Naive B cell (primary cell): ENCODE measurements around the gene DNMT3L. TPM values are rescaled to one million over a fixed set of nuclear protein-coding genes. Genes with fewer than 3 reads are reported as not detected.
"Not testable (repeated sequence)": the region's sequence is repeated elsewhere in the genome, so short reads cannot be mapped to it uniquely, and the experiment has no call there.

Source experiments
- ATAC-seq, 2 donors: fragments of 150-1000 bp; cut with Tn5 transposase; 2 replicates each; pipeline ENCODE4 v1.10.0; 2021; ENCODE audit warnings: low read depth in 2 of 2, mild to moderate bottlenecking in 2 of 2, moderate library complexity in 2 of 2
- DNase-seq: peaks from one replicate; pipeline ENCODE4 v3.0.0; 2022
- H3K27ac Mint-ChIP-seq, 6 donors: one replicate each; pipeline ENCODE4 v1.8.0; 2020 to 2022; ENCODE audit warnings: mild to moderate bottlenecking in 6 of 6, mixed read lengths in 6 of 6, moderate library complexity in 5 of 6, inconsistent platforms in 2 of 6
- H3K27me3 Mint-ChIP-seq, 3 donors: one replicate each; pipeline ENCODE4 v1.8.0; 2021 to 2022; ENCODE audit warnings: mixed read lengths in 3 of 3, mild to moderate bottlenecking in 1 of 3
- H3K36me3 Mint-ChIP-seq, 2 donors: one replicate each; pipeline ENCODE4 v1.8.0; 2020 to 2022; ENCODE audit warnings: mixed read lengths in 2 of 2, inconsistent platforms in 1 of 2, mild to moderate bottlenecking in 1 of 2
- H3K4me1 Mint-ChIP-seq, 3 donors: one replicate each; pipeline ENCODE4 v1.8.0; 2020 to 2022; ENCODE audit warnings: mixed read lengths in 3 of 3, inconsistent platforms in 1 of 3, mild to moderate bottlenecking in 1 of 3, moderate library complexity in 1 of 3
- H3K4me3 Mint-ChIP-seq, 8 donors: one replicate each; pipeline ENCODE4 v1.8.0; 2020 to 2022; ENCODE audit warnings: mild to moderate bottlenecking in 8 of 8, mixed read lengths in 8 of 8, moderate library complexity in 8 of 8, inconsistent platforms in 2 of 8
- H3K9me3 Mint-ChIP-seq, 7 donors: one replicate each; pipeline ENCODE4 v1.8.0; 2020 to 2022; ENCODE audit warnings: mixed read lengths in 7 of 7, mild to moderate bottlenecking in 5 of 7, inconsistent platforms in 2 of 7, moderate library complexity in 1 of 7
- polyA plus RNA-seq, 6 donors: library from polyadenylated mRNA; unstranded; fragments of 300-500 nt; fragmentation: Illumina TruSeq; gene quantifications; one replicate each; pipeline ENCODE4 v1.2.3, GENCODE V29; 2021; ENCODE audit warnings: low read depth in 6 of 6

The DNMT3L gene
- polyA plus RNA-seq, 6 donors from 2014 or later = not detected

GRCh38 chr21:44240353-44240752 lies 21.3 kb downstream of the DNMT3L start:
- not testable (repeated sequence) for DNase-seq, H3K36me3 Mint-ChIP-seq, H3K4me1 Mint-ChIP-seq, H3K4me3 Mint-ChIP-seq, H3K27me3 Mint-ChIP-seq, H3K9me3 Mint-ChIP-seq, H3K27ac Mint-ChIP-seq, ATAC-seq

- not testable (repeated sequence) for H3K4me3 Mint-ChIP-seq, DNase-seq, H3K4me1 Mint-ChIP-seq, H3K27me3 Mint-ChIP-seq, ATAC-seq, H3K9me3 Mint-ChIP-seq, H3K27ac Mint-ChIP-seq, H3K36me3 Mint-ChIP-seq
Observed at GRCh38 chr21:44229561-44229960, 32.1 kb downstream of the DNMT3L start.

GRCh38 chr21:44228109-44228508 lies 33.6 kb downstream of the DNMT3L start:
- not testable (repeated sequence) for H3K27me3 Mint-ChIP-seq, H3K36me3 Mint-ChIP-seq

GRCh38 chr21:44227614-44228013 lies 34.1 kb downstream of the DNMT3L start:
- not testable (repeated sequence) for H3K4me1 Mint-ChIP-seq, DNase-seq, H3K4me3 Mint-ChIP-seq, H3K27ac Mint-ChIP-seq, H3K36me3 Mint-ChIP-seq, ATAC-seq, H3K9me3 Mint-ChIP-seq, H3K27me3 Mint-ChIP-seq

More at GRCh38 chr21:44228109-44228508, 33.6 kb downstream of the DNMT3L start:
- not testable (repeated sequence) for DNase-seq, H3K27ac Mint-ChIP-seq, ATAC-seq, H3K9me3 Mint-ChIP-seq, H3K4me1 Mint-ChIP-seq, H3K4me3 Mint-ChIP-seq

GRCh38 chr21:44225605-44226004 lies 36.1 kb downstream of the DNMT3L start:
- H3K4me1 Mint-ChIP-seq, H3K9me3 Mint-ChIP-seq, DNase-seq, H3K4me3 Mint-ChIP-seq, H3K36me3 Mint-ChIP-seq, H3K27ac Mint-ChIP-seq, H3K27me3 Mint-ChIP-seq: not testable (repeated sequence)
- ATAC-seq = peak; percentile 12 to 18

- H3K36me3 Mint-ChIP-seq, H3K27me3 Mint-ChIP-seq, H3K9me3 Mint-ChIP-seq, H3K4me1 Mint-ChIP-seq, H3K27ac Mint-ChIP-seq, H3K4me3 Mint-ChIP-seq, DNase-seq: not testable (repeated sequence)
- peak; percentile 12 to 20 for ATAC-seq
Observed at GRCh38 chr21:44223334-44223733, 38.4 kb downstream of the DNMT3L start.

- H3K4me3 Mint-ChIP-seq, H3K9me3 Mint-ChIP-seq, H3K36me3 Mint-ChIP-seq, DNase-seq, H3K27ac Mint-ChIP-seq, H3K4me1 Mint-ChIP-seq, H3K27me3 Mint-ChIP-seq: not testable (repeated sequence)
- ATAC-seq = peak; percentile 30 to 47
Observed at GRCh38 chr21:44220674-44221073, 41.0 kb downstream of the DNMT3L start.

- H3K27ac Mint-ChIP-seq, H3K4me3 Mint-ChIP-seq, H3K4me1 Mint-ChIP-seq, H3K36me3 Mint-ChIP-seq, H3K27me3 Mint-ChIP-seq, DNase-seq, H3K9me3 Mint-ChIP-seq: not testable (repeated sequence)
- ATAC-seq = peak; percentile 26 to 50
Observed at GRCh38 chr21:44218461-44218860, 43.2 kb downstream of the DNMT3L start.

- not testable (repeated sequence) for H3K9me3 Mint-ChIP-seq, DNase-seq, H3K36me3 Mint-ChIP-seq, H3K27me3 Mint-ChIP-seq, ATAC-seq
- Mint-ChIP-seq H3K4me3 (peak overlapping the region in 2 of 8 donors; percentile 31 to 70), H3K4me1 (peaks cover 4 to 10% (median 6%) of the 10 kb centered on the region in 3 donors), H3K27ac (peak overlapping the region in 2 of 6 donors; percentile 90 to 94)
Observed at GRCh38 chr21:44211978-44212377, 49.7 kb downstream of the DNMT3L start.

- peak overlapping the region in 2 of 6 donors; percentile 64 to 90 for H3K27ac Mint-ChIP-seq
- ATAC-seq = not testable (repeated sequence)
Observed at GRCh38 chr21:44211574-44211973, 50.1 kb downstream of the DNMT3L start.

GRCh38 chr21:44207860-44208646 lies 53.6 kb downstream of the DNMT3L start:
- H3K27ac Mint-ChIP-seq, H3K4me3 Mint-ChIP-seq, H3K27me3 Mint-ChIP-seq, DNase-seq, H3K9me3 Mint-ChIP-seq, ATAC-seq, H3K36me3 Mint-ChIP-seq: not testable (repeated sequence)
- peaks cover 4 to 10% (median 6%) of the 10 kb centered on the region in 3 donors for H3K4me1 Mint-ChIP-seq

More at GRCh38 chr21:44211574-44211973, 50.1 kb downstream of the DNMT3L start:
- H3K4me3 Mint-ChIP-seq, H3K9me3 Mint-ChIP-seq, H3K36me3 Mint-ChIP-seq, H3K27me3 Mint-ChIP-seq, DNase-seq: not testable (repeated sequence)
- peaks cover 4 to 10% (median 6%) of the 10 kb centered on the region in 3 donors for H3K4me1 Mint-ChIP-seq

GRCh38 chr21:44206698-44207676 lies 54.7 kb downstream of the DNMT3L start:
- ATAC-seq = peak; percentile 82
- DNase-seq, H3K9me3 Mint-ChIP-seq, H3K4me1 Mint-ChIP-seq, H3K36me3 Mint-ChIP-seq, H3K4me3 Mint-ChIP-seq, H3K27me3 Mint-ChIP-seq, H3K27ac Mint-ChIP-seq: not testable (repeated sequence)

GRCh38 chr21:44206187-44206586 lies 55.5 kb downstream of the DNMT3L start:
- H3K36me3 Mint-ChIP-seq, H3K4me3 Mint-ChIP-seq, H3K27me3 Mint-ChIP-seq, ATAC-seq, H3K9me3 Mint-ChIP-seq, DNase-seq, H3K4me1 Mint-ChIP-seq, H3K27ac Mint-ChIP-seq: not testable (repeated sequence)
